HG03439 (cell line): ENCODE data around the gene TNPO1.
"Not testable (repeated sequence)": the region's sequence is repeated elsewhere in the genome, so short reads cannot be mapped to it uniquely, and the experiment has no call there.

ENCODE experiments used
- ATAC-seq: cut with Tn5 transposase; IDR thresholded peaks from one replicate; pipeline ENCODE4 v1.9.1; 2021; ENCODE audit warnings: mild to moderate bottlenecking, moderate library complexity; ENCODE audit not compliant: unreplicated experiment

TNPO1 gene

GRCh38 chr5:72922422-72922821 lies 106.0 kb downstream of the TNPO1 start:
- ATAC-seq = no peak

GRCh38 chr5:72925336-72926010 lies 109.0 kb downstream of the TNPO1 start:
- ATAC-seq = no peak

- ATAC-seq = not testable (repeated sequence)
These were observed 116.2 kb downstream of the TNPO1 start for GRCh38 chr5:72932686-72933085.

DNA sequence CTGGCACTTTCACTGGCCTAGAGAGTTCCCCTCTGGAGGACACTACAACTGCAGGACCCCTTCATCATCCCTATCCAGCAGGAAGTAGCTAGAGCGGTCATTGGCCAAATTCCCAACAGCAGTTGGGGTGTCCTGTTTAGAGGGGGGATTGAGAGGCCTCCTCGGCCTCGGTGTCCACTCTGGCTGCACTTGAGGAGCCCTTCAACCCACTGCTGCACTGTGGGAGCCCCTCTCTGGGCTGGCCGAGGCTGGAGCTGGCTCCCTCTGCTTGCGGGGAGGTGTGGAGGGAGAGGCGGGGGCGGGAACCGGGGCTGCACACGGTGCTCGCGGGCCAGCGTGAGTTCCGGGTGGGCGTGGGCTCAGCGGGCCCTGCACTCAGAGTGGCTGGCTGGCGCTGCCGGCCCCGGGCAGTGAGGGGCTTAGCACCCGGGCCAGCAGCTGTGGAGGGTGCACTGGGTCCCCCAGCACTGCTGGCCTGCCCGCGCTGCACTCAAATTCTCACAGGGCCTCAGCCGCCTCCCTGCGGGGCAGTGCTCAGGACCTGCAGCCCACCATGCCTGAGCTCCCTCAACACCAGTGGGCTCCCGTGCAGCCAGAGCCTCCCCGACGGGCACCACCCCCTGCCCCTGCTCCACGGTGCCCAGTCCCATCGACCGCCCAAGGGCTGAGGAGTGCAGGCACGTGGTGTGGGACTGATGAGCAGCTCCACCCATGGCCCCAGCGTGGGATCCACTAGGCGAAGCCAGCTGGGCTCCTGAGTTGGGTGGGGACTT lies 118.7 kb downstream of the TNPO1 start:
- not testable (repeated sequence) for ATAC-seq

GRCh38 chr5:72936893-72937292 lies 120.4 kb downstream of the TNPO1 start:
- no peak for ATAC-seq

- no peak for ATAC-seq
These were observed 121.1 kb downstream of the TNPO1 start for GRCh38 chr5:72937517-72938061.

- no peak for ATAC-seq
These were observed 121.7 kb downstream of the TNPO1 start for GRCh38 chr5:72938206-72938605.

DNA sequence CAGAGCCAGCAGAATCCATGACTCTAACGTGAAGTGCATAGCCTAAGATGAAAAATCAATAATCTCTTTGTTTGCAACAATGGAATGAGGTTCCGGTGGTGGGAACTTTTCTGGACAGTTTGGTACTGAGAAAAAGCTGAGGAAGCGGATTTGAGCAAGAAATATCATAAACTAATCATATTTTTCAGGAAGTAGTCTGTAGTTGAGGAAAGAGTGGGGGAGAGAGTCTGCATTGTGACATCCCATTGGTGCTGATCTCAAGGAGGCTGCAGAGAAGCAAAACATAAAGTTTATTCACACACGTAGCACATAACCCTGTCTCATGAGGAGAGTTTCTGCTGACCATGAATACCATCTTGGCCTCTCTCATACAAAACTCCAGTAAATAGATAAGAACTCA lies 123.6 kb downstream of the TNPO1 start:
- no peak for ATAC-seq

GRCh38 chr5:72943307-72943706 lies 126.8 kb downstream of the TNPO1 start:
- no peak for ATAC-seq

DNA sequence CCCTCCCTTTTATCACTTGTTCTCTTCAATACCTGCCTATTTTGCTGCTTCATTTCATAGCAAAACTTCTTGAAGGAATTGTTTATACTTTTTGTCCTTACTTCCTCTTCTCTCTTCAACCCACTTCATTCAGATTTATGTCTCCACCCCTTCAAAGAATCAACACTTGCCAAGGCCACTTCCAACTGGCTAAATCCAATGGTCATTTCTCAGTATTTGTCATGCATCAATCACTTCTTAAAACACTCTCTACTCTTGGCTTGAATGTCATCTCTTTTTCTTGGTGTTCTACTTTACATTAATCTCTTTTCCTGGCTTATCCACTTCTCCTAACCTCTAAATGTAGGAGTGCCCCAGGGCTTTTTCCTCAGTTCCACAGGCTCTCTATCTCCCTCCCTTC lies 131.0 kb downstream of the TNPO1 start:
- ATAC-seq = no peak

DNA sequence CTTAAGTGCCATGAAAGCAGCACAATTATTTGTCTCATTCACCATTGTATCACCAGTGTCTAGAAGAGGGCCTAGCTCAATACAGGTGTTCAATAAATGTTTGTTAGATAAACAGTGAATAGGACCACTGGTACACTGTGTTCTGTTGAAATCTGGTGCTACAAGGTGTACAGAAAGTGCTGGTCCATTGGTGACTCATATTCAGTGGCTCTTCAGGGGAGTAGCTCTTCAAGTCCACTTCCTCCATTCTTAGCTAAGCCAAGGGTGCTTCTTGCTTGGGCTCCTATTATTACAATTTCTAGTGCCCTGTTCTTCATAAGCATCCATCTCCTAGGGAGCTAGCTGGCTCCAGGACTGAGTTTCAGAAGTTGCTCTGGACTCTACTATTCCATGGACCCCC lies 133.0 kb downstream of the TNPO1 start:
- no peak for ATAC-seq

DNA sequence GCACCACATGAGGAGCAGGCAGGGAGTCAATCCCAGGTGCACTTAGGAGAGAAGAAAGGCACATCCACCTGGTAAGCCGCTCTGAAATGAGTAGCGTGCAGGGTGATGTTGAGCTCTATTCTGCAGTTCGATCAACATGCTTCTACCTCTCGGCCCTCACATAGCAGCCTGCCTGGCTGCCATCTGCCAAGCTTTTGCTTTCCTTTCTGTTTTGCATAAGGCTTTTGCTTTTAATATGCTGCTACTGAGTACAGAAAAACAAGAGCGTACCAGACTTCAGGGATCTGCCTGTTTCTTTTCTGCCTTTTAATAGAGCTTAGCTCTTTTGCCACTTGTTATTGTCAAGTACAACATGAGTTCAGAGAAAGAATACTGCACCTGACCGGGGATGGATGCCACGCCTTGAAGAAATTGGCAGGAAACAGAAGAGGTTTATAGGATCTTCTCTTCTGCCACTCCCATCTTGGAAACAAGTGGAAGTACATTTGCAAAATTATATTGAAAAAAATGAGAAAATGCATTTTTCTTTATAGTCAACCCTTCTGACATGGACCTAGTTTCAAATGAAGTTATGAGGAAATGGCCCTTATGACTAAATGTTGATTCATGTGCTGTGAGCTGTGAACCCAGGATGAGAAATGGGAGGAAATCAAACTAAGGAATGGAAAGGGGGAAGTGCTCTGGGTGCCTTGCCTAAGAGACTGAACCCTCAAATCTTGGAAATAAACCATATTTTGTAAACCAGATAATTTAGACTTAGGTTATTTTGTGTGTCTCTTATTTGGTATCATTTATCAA lies 135.4 kb downstream of the TNPO1 start:
- no peak for ATAC-seq

- no peak for ATAC-seq
These were observed 137.9 kb downstream of the TNPO1 start for GRCh38 chr5:72954389-72954788.

DNA sequence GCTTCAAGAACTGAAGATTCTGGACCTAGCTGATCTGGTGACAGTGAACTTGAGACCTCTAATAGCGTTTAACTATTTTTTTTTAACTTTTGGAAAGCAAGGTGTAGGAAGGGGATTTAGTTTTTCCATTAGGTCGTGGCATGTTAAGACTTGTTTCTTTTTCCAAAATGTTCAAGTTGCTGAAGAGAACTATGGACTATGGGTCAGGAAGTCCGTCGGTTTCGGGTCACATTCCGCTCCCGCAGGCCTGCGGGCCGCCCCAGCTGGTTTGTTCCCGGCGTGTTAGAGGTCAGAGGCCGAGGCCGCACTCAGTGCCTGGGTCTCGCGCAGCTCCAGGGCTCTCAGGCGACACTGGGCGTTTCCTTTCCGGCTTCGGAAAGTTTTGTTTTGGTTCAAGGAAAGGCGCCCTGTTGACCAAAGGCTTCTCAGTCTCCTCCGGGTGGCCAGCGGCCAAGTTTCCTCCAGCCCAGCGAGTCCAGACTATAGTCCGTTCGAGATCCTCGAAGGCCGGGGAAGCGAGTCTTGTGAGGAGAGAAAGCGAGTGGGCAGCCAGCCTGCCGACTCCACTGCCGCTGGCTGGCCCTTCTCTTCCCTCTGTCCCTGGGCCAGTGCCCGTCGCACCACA lies 138.8 kb downstream of the TNPO1 start:
- ATAC-seq = peak; percentile 50

DNA sequence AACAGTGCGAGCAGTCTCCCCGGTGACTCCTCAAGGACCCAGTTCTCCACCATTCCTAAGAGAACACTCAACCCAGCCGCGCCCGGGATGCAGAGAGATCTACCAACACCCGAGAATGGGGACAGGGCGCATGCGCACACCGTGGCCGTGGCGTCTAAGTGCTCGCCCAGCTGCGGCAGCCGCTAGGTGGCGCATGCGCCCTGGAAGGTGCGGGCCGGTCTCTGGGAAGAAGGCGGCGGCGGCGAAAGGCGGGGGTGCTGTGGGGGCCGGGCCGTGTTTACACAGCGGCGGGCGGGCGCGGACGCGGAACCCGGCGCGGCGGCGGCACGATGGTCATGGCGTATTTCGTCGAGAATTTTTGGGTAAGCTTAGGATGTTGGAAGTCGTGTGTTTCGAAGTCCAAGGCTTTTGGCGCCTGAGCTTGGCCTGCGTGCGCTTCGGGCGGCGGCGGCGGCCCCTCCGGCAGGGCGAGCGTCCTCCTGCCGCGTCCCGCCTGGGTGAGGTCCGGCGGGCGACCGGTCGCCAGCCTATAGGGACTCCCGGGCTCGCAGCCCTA lies 139.4 kb downstream of the TNPO1 start, which contains the start of gene FCHO2:
TSS of gene FCHO2 (plus strand) at position 274 of the 556 bp plus-strand sequence. CDS start at position 330, 56 bp downstream.
- ATAC-seq = peak; percentile 95

DNA sequence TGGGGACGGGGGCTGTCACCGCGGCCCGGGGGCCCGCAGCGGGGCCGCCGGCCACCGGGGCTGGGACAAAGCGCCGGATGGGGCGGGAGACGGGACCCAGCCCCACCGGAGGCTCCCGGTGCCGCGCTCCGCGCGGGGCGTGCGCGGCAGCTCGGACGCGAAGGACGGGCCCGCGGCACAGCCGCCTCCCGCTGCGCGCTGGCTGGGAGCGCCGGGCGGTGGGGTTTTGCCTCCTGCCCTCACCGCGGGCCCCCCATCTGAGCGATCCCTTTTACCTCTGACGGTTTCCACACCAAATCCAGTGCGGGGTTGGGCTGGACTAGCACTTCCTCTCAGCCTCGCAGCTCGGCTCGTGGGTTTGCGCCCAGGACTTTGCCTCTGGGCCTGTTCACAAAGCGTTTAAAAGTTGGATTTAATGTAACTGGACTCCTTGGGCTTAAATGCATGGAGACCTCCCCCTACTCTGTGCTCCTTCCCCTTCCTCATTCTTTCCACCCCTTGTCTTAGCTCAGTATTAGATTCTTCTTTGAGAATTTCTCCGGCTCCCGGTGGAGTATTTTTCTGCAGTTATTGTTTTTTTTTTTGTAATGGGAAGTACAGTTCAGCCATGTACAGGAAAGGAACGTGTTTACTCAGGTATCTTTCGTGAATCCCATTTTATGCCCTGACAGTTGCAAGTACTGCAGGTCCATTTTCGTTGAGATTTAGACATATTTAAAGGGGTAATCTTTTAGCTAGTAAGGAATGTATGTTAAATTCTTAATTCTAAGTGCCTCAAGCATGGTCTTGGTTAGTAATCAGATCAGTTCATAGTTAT lies 140.1 kb downstream of the TNPO1 start:
- ATAC-seq = peak; percentile 39

- no peak for ATAC-seq
These were observed 140.9 kb downstream of the TNPO1 start for GRCh38 chr5:72957337-72957736.

GRCh38 chr5:72959257-72959656 lies 142.8 kb downstream of the TNPO1 start:
- ATAC-seq = no peak
